GM12872 (cell line): ENCODE data around the gene OGT.

ENCODE experiments used
- TF ChIP-seq, protein P1 (sequence below): IDR thresholded peaks from 3 replicates; pipeline ENCODE4 v1.5.1; 2011; ENCODE audit warnings: low read depth, mild to moderate bottlenecking, low read length, moderate library complexity; ENCODE audit not compliant: insufficient read depth

Gene OGT

DNA sequence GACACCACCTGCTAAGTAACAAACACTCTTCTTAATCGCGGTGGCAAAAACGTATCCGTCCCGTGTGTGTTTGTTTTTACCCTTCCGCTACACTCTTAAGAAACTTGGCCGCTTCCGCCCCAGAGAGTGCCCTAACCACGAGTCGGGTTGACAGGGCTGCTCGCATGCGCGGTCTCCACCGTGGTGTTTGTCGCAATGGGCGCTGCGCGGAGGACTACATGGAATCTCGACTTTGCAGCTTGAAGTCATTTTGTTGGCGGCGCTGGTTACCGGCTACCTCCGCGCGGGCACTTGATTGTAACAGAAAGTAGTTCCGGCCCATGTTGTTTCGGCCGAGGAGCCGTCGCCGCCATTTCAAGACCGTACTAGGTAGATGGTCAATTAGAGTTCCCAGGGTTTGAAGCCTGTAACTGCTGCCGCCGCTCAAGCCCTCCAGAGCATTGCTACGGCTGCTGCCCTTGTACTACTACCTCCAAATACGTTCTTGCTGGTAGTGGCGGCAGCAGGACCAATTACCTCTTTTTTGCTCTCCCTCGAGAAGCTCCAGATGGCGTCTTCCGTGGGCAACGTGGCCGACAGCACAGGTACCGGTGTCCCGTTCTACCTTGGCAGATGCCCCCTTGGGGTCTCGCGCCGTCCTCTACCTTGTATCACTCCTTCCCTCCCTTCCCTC, at the start of gene OGT:
TSS of gene OGT (plus strand) at position 352 of the 673 bp plus-strand sequence. CDS start at position 548, 196 bp downstream.
- TF ChIP-seq, protein P1, sequence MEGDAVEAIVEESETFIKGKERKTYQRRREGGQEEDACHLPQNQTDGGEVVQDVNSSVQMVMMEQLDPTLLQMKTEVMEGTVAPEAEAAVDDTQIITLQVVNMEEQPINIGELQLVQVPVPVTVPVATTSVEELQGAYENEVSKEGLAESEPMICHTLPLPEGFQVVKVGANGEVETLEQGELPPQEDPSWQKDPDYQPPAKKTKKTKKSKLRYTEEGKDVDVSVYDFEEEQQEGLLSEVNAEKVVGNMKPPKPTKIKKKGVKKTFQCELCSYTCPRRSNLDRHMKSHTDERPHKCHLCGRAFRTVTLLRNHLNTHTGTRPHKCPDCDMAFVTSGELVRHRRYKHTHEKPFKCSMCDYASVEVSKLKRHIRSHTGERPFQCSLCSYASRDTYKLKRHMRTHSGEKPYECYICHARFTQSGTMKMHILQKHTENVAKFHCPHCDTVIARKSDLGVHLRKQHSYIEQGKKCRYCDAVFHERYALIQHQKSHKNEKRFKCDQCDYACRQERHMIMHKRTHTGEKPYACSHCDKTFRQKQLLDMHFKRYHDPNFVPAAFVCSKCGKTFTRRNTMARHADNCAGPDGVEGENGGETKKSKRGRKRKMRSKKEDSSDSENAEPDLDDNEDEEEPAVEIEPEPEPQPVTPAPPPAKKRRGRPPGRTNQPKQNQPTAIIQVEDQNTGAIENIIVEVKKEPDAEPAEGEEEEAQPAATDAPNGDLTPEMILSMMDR = no peak

DNA sequence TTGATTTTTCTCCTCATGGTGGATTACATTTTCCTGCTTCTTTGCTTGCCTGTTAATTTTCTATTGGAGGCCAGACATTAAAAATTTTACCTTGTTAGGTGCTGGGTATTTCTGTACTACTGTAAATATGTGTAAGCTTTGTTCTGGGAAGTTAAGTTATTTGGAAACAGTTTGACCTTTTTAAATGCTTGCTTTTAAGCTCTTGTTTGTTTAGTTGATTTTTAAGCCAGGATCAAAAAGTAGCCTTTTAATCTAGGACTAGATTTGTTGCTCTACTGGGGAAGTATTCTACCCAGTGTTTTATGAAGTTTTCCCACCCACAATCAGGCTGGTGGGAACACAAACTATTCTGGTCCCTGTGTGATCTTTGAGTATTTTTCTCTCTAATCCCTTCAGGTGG, 45.1 kb upstream of the OGT start:
- TF ChIP-seq, protein P1 = no peak

DNA sequence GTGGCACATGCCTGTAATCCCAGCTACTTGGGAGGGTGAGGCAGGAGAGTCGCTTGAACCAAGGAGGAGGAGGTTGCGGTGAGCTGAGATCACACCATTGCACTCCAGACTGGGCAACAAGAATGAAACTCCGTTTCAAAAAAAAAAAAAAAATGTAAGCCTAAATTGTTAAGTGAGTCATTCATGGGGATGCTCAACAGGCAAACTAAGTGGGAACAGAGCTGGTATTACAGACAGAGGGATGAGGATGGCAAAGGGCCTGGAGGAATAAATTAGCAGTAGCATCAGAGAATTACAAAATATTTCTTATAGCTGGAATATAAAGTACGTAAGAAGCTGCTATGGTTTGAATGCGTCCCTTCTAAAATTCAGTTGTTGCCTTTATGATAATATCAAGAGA, 43.4 kb upstream of the OGT start:
- TF ChIP-seq, protein P1 = no peak

DNA sequence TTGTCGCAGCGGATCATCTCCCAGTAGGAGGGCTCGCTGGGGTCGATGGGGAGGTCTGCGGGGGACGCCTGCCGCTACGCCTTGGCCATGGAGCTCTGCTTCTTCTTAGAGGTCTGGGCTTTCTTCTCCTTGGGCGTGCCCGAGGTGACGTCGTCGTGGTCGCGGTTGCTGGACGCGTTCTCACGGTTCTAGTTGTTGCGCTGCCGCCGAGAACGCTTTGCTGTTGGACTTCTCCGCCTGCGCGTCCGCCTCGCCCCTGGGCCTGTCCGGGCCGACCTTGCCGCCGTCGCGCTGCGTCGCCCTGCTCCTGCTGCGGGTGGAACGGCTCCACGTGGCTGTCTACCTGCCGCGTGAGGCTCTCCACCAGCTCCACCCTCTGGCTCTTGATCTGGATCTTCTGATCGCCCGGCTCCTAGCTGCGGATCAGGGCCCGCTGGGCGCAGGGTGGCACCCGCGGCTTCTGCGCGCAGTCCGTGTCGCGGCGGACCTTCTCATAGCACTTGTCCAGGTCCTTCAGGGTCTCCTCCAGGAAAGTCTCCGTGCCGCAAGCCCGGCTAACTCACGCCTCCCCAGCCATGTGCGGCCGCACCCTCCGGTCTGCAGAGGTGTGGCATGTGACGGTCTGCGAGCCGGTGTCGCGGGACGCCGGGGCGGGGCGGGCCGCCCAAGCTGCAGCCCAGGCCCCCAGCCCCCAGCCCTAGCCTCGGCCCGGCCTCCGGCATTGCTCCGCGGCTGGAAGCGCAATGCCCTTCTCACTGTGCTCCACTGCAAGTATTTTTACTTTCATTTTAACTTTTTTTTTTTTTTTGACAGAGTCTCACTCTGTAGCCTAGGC, 40.5 kb upstream of the OGT start:
- TF ChIP-seq, protein P1 = no peak

DNA sequence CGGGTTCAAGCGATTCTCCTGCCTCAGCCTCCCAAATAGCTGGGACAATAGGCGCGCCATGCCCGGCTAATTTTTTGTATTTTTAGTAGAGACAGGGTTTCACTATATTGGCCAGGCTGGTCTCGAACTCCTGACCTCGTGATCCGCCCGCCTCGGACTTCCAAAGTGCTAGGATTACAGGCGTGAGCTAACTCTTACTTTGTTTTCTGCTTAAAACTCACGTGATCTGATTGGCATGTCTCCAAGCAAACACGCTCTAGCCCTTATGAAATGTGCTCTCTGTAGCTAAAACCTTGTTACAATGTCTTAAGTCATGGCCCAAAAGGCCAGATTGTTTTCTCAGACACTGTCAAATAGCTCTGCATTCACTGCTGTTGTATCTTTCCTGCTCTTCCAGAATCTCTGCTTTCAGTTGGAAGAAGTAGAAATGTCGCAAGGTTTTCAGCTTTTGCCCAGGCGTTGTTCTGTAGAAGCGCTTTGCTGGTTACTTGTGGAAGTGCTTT, 39.7 kb upstream of the OGT start:
- TF ChIP-seq, protein P1 = no peak

DNA sequence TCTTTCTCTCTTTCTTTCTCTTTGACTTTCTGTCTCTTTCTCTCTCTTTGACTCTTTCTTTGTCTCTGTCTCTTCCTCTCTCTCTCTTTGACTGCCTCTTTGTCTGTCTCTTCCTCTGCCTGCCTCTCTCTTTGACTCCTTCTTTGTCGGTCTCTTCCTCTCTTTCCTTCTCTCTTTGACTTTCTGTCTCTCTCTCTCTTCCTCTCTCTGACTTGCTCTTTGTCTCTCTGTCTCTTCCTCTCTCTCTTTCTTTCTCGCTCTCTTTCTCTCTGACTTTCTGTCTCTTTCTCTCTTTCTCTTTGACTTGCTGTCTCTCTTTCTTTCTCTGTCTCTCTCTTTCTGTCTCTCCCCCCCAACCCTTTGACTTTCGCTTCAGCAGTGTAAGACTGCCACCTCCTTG, 36.4 kb upstream of the OGT start:
- TF ChIP-seq, protein P1 = no peak

DNA sequence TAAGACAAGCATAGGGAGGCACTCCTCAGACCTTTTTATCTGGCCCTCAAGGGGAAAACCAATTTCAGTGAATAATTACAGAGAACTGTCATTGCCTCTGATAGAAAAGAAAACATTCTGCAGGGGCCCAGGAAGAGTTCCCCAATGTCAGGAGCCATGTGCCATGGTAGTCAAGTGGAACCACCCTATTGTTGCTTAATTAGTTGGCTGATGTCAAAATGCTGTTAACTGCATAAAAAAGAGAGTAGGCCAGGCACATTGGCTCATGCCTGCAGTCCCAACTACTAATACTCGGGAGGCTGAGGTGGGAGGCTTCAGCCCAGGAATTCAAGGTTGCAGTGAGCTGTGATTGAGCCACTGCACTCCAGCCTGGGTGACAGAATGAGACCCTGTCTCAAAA, 28.6 kb upstream of the OGT start:
- TF ChIP-seq, protein P1 = no peak
